Fibroblast of upper back skin (primary cell): Measurements from ENCODE around the gene ZFP36L1.
A peak's percentile ranks its signal among the peaks of the same experiment; 100 is the strongest.

ENCODE experiments used
- DNase-seq: peaks from one replicate; pipeline ENCODE4 v3.0.0-alpha.2; 2013

ZFP36L1 gene

GRCh38 chr14:68761391-68761790 lies 31.5 kb downstream of the ZFP36L1 start:
- no peak for DNase-seq

DNA sequence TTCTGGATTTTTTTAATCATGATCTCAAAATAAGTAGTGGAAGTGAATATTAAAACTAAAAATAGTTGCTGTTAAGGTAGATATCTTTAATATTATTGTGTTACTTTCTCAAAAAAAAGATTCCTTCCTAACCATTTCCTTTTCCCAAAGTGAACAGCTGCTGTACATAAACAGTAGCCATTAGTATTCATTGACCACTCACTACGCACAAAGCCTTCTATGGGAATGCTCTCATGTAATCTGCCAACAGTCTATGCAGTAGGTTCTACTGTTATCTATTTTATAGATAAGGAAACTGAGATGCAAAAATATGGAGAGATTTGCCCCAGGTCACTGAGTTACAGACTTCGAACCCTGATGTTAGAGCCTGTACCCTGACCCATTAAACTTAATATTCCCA lies 32.1 kb downstream of the ZFP36L1 start:
- no peak for DNase-seq

GRCh38 chr14:68759937-68760336 lies 32.9 kb downstream of the ZFP36L1 start:
- no peak for DNase-seq

- DNase-seq: no peak
Observed at GRCh38 chr14:68759017-68759560, 33.8 kb downstream of the ZFP36L1 start.

GRCh38 chr14:68758301-68758700 lies 34.6 kb downstream of the ZFP36L1 start:
- DNase-seq: no peak

DNA sequence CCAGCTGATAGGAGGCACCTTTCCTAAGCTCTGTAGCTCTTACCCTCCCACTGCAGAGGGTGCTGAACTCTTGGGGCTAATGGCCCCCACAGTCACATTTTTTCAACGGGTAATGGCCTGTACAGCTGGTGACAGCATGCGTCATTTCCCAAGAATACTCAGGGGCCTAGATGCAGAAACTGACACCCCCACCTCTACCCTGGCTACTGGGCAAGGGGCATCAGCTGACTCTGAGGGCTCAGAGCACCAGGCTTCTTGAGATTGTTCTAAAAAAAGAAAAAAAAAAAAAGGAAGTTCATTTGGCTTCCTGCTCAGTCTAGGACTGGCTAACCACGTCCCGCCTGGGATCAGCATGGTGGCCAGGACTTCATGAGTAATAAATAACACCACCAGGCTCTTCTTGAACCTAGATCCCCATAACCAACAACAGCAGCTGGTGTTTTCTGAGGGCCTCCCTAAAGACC lies 35.2 kb downstream of the ZFP36L1 start:
- DNase-seq: peak; percentile 62

- no peak for DNase-seq
Observed at GRCh38 chr14:68756734-68757133, 36.1 kb downstream of the ZFP36L1 start.

- peak; percentile 72 for DNase-seq
Observed at GRCh38 chr14:68756000-68756481, 36.8 kb downstream of the ZFP36L1 start.

DNA sequence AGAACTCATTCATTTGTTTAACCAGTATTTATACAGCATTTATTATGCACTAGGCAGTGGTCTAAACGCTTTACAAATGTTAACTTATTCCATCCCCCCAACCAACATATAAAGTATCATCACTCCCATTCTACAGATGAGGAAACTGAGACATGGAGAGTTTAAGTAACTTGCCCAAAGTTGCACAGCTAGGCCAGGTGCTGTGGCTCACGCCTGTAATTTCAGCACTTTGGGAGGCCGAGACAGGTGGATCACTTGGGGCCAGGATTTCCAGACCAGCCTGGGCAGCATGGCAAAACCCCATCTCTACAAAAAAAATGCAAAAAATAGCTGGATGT lies 37.9 kb downstream of the ZFP36L1 start:
- DNase-seq: no peak

DNA sequence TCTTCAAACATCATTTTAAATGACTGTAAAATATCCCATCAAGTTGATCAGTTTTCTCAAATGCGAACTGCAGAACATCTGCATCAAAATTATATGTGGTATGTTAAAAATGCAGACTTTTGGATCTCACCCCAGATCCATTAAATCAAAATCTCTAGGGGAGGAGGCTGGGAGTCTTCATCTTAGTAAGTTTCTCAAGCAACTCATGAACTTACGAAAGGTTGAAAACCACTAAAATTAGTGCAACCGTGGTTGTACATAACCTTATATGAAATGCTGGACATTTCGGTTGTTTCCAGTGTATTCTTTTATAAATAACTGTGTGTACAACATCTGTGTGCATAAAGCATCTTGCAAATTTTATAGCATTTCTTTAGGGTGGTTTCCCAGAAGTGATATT lies 39.2 kb downstream of the ZFP36L1 start:
- peak; percentile 86 for DNase-seq

DNA sequence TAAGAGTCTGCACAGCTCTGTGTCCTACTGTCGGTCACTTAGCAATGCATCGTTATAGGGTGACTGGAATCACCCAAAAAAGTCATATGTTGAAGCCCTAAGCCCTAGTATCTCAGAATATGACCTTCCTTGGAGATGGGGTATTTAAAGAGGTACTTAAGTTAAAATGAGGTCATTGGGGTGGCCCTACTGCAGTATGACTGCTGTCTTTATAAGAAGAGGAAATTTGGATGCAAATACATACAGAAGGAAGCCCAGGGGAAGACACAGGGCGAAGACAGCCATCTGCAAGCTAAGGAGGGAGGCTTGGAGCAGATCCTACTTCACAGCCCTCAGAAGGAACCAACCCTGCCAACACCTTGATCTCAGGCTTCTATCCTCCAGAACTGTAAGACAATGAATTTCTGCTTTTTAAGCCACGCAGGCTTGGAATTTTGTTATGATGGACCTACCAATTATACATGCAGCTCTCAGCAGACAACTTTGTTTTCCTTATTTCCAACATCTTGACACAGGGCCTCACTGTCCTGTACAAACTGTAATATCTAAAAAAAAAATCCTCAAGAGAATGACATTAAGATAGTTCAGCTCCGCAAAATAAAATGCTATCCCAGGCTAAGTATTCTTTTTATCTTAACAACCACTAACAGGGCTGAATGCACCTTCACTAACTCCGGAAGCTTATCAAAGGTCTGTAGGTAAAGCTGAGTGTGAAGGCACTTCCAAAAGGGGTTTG lies 40.4 kb downstream of the ZFP36L1 start:
- DNase-seq: no peak

DNA sequence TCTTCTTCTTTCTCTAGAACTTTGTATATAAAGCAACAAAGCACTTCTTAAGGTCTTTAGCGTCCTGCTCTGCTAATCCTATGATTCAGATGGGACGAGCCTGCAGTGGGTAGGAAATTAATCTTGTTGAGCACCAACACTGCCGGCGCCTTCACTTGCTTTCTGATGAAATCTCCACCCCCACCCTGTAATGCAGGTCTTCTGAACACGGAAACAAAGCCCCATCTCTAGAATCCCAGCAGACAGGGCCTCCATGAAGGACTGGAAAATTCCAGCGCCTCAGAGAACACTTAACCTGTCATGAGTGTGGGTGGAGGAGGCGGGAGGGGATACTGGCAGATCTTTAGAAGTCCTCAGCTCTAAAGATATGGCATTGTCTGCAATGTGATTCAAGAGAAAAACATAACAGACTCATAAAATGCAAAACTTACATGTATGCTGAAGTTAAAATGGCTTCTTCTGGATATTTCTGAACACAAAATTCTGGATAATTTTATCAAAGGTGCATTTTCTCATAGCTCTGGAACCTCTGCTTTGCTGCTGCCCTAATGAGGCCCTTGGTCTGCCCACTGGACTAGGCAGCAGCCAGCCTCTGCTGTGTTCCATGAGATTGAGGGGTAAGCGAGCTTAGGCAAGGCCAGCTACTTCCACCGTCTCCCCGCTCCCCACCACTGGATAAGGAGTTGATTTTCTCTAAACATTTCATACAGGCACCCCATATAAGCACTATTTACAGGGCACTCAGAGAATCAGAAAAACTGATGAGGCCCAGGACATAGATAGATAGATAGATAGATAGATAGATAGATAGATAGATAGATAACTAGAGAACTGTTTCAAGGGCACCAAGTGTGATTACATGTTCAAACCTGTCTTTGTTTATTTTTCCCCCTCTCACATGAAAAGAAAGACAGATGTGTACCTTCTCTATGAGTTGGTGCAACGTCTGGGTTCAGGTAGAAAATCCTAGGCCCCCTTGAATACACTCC lies 43.1 kb downstream of the ZFP36L1 start:
- peak; percentile 77 for DNase-seq

DNA sequence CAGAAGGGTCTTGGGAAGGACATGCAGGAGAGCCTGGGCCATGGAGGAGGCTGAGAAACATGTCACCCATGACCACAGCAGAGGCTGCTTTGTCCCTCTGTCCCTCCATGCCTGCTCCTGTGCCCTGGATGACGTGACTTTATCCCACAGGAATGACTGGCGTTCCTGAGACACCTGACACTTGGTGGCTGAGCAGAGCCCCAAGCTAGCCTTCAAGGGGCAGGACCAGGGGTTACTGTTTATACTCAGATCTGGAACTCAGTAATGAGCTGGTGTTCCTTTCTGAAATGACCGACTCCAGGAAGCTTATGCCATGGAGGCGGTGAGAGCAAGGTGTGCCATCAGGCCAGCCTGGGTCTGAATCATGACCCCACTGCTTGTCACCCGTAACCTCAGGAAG lies 44.2 kb downstream of the ZFP36L1 start:
- no peak for DNase-seq

- no peak for DNase-seq
Observed at GRCh38 chr14:68748260-68748659, 44.6 kb downstream of the ZFP36L1 start.

DNA sequence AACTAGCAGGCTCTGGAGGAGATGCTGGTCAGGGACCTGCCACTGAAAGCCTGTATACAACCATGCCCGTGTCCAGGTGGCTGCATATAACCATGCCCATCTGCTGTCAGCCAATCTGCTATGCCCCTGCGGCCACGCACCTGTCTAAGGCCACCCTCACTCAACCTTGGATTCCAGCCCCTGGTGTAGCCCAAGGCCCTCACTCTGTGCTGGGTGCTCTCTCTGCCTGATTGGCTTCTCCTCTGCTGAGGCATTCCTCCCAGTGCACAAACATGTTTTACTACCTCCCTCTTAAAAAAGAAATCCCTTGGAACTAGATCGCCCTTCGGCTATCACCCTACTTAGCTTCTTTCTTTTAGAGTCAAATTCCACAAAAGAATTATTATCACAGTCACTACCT lies 45.5 kb downstream of the ZFP36L1 start:
- DNase-seq: no peak

DNA sequence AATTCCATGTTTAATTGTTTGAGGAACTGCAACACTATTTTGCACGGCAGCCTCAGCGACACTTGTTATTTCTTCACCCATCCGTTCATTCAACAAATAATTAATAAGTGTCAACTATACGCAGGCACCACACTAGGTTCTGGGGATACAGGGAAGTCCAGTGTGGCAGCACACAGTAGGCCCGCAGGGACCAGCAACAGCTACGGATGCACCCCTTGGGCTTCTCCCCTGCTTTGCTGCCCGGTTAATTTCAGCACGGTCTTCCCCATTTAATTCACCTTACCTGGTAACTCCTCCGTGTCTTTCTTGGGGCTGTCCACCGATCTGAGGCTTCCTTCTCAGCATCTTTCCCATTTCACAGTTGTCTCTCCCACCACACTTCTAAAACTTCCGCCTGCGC lies 48.3 kb downstream of the ZFP36L1 start:
- DNase-seq: no peak

DNA sequence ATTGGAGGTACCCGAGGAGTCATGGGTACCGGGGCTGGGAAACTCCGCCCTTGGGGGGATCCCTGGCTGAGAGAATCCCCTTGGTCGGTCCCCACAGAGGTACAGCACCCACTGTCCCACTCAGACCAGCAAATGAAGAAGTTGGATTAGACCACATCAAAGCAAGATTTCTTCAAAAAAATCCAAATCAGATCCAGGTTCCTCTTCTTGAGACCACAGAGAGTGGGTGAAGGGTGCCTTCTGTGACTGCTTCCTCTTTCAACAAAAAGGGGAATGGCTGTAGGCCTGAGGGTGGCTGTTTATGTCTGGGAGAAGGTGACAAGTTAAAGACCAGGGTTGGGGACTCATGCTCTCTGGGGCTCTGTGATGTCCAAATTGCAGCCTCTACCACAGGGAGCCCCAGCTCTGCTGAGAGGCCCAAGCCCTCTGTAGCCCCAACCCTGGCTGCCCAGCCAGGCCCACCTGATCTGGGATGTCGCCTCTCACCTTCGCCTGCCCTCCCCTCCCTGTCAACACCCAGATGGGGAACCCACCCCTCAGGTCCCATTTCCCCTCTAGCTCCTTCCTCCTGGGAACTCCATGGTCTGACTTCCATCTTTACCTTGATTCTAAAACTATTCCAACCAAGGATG lies 50.9 kb downstream of the ZFP36L1 start:
- DNase-seq: no peak

GRCh38 chr14:68741477-68741791 lies 51.4 kb downstream of the ZFP36L1 start:
- DNase-seq: no peak

DNA sequence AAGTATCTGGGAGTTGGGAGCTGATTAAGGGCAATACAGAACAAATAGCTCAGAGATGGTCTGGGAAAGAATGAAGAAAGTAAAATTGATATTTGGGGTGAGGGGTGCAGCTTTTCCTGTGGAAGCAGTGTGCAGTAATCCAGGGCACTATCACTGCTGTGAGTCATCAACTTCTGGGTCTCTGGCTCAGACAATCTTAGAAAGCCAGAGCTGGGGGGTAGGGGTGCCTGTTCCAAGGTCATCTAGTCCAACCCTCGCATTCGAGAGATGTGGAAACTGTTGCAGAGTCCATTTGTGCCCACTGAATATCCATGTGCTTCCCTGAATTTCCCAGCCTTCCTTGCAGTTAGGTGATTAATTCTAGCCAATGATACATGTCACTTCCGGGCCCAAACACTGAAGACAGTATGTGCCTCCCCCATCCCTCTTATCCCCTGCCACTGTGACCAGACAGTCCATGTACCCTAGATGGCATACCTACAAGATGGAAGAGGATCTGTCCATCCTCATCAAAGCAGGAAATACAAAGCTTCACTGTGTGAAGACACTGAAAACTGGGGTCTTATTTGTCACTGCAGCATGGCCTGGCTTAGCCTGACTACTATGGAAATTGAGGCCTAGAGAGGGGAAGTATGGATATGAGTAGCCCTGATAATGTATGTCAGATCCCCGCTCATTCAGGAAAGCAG lies 51.9 kb downstream of the ZFP36L1 start:
- DNase-seq: no peak

- DNase-seq: no peak
Observed at GRCh38 chr14:68739701-68740100, 53.2 kb downstream of the ZFP36L1 start.

DNA sequence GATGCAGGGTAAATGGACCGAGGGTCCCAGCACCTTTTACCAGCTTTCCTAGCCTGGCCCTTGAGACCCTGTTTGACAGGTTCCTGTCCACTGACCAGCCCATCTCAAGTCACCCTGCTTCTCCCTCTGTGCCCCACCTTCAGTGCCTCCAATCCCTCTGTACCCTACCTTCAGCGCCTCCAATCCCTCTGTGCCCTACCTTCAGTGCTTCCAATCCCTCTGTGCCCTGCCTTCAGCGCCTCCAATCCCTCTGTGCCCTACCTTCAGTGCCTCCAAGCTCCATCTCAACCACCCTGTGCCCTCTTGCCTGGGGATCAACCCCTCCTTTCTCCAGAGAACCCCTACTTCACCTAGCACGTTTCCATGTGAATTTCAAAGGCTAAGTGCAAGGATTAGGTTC lies 54.3 kb downstream of the ZFP36L1 start:
- no peak for DNase-seq
